G401 (cell line): ENCODE measurements around the gene MCL1. TPM values are rescaled to one million over a fixed set of nuclear protein-coding genes. Genes with fewer than 3 reads are reported as not detected.
A peak's percentile ranks its signal among the peaks of the same experiment; 100 is the strongest.
"Not testable (repeated sequence)": the region's sequence is repeated elsewhere in the genome, so short reads cannot be mapped to it uniquely, and the experiment has no call there.

Experiments
- DNase-seq: peaks from one replicate; pipeline ENCODE4 v3.0.0-alpha.2; 2015; ENCODE audit warnings: low spot score
- in situ Hi-C: cut with HindIII; loops from 2 replicates; pipeline ENCODE4 v1.10.0; 2016; ENCODE audit warnings: low sequenced_read_pairs, mixed read lengths
- total RNA-seq: library from RNA; depleted of rRNA; stranded (reverse); fragments of >200 nt; shearing (Covaris generic); gene quantifications from 2 replicates; pipeline ENCODE4 v1.2.3, GENCODE V29; 2014

The MCL1 gene
- total RNA-seq, 1 experiment from 2014 or later = 129 TPM

GRCh38 chr1:150604226-150604588 lies 24.8 kb upstream of the MCL1 start:
- in situ Hi-C loops = no loop called here
- DNase-seq = no peak

GRCh38 chr1:150603711-150604110 lies 24.3 kb upstream of the MCL1 start:
- DNase-seq = no peak
- in situ Hi-C loops = no loop called here

GRCh38 chr1:150602372-150602771 lies 23.0 kb upstream of the MCL1 start:
- DNase-seq, in situ Hi-C loops: not testable (repeated sequence)

- in situ Hi-C loops = no loop called here
- no peak for DNase-seq
These were observed 22.1 kb upstream of the MCL1 start for GRCh38 chr1:150601540-150601939.

DNA sequence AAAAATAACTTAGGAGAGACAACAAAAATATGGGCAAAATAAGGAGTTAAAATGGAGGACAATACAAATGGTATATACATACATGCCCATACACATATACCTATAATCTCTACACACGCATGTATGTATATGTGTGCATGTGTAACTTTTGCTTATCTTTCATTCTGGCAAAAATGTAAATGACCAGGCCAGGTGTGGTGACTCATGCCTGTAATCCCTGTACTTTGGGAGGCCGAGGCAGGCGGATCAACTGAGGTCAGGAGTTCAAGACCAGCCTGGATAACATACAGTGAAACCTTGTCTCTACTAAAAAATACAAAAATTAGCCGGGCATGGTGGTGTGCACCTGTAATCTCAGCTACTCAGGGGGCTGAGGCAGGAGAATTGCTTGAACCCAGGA lies 18.9 kb upstream of the MCL1 start:
- in situ Hi-C loops, DNase-seq: not testable (repeated sequence)

DNA sequence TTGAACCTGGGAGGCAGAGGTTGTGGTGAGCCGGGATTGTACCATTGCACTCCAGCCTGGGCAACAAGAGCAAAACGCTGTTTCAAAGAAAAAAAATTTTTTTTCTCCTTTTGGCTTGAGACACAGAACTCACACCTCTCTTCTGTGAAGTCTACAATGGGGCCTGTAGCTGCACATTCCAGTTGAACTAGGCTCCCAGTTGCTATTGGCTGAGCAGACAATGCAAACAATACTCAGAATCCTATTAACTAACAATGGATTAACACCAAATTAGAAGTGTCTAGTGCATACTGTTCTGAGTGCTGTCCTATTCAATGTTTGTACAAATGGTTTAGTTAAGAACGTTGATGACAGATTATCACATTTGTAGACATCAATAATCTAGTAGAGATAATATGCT lies 17.6 kb upstream of the MCL1 start:
- in situ Hi-C loops = no loop called here
- DNase-seq = no peak

DNA sequence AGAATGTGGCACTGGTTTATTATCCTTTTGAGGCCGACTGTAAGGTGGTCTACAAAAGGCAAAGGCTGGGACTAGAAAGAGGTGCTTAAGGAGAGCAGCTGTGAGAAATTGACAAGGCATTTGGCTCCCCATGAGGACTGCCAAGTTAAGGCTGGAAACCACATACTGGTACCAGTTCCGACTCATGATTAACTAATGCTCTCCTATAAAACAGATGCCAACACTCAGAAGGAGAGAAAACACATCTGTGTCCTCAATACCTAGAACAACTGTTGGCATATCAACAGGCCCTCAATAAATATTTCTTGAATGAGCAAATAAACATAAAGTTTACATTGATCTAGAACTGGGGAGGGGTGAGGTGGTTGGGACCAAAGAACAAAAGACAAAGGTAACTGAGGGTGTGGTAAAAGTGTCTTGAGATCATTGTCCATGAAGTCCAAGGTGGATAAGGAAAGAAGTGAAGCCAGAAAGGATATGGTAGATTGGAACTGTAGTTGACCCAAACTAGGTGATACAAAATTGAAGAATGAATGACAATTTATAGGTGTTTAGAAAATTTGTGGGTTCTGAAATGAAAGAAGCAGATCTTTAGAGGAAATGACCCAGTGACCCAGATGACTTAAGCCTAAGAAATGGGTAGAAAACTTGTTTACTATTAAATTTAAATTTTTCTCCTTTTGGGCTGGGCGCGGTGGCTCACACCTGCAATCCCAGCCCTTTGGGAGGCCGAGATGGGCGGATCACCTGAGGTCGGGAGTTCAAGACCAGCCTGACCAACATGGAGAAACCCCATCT lies 16.9 kb upstream of the MCL1 start:
- DNase-seq = no peak
- in situ Hi-C loops = no loop called here

- in situ Hi-C loops = no loop called here
- DNase-seq = no peak
These were observed 3.0 kb upstream of the MCL1 start for GRCh38 chr1:150582371-150582770.

GRCh38 chr1:150581962-150582361 lies 2.6 kb upstream of the MCL1 start:
- DNase-seq, in situ Hi-C loops: not testable (repeated sequence)

DNA sequence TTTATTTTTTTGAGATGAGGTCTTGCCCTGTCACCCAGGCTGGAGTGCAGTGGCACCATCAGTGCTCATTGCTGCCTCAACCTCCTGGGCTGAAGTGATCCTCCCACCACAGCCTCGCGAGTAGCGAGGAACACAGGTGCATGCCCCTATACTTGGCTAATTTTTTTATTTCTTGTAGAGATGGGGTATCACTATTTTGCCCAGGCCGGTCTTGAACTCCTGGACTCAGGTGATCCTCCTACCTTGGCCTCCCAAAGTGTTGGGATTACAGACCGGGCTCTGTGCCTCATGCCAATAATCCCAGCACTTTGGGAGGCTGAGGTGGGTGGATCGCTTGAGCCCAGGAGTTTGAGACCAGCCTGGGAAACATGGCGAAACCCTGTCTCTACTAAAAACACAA lies 2.0 kb upstream of the MCL1 start:
- DNase-seq, in situ Hi-C loops: not testable (repeated sequence)

GRCh38 chr1:150580966-150581365 lies 1.6 kb upstream of the MCL1 start:
- DNase-seq, in situ Hi-C loops: not testable (repeated sequence)

DNA sequence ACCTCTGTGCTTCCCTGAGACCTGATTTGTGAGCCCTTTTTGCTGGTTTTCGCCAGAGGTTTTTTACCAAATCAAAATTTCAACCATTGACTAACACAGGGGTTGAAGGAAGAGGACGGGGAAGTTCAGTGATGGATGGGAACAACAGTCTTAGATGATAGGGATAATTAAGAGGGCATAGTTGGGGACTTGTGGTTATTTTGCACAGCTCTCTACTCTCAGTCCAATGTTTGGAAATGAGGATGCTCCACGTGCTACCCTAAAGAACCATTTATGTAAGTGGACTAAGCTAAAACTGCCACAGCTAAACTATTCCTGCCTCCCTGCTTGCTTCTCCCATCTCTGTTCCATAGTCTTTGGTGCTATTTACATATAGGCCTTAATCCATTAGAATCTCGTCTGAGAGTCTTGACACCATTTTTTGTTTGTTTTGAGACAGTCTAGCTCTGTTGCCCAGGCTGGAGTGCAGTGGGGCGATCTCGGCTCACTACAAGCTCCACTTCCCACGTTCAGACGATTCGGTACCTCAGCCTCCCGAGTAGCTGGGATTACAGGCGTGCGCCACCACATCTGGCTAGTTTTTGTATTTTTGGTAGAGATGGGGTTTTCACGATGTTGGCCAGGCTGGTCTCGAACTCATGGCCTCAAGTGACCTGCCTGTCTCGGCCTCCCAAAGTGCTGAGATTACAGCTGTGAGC lies 684 bp upstream of the MCL1 start:
- in situ Hi-C loops = no loop called here

DNA sequence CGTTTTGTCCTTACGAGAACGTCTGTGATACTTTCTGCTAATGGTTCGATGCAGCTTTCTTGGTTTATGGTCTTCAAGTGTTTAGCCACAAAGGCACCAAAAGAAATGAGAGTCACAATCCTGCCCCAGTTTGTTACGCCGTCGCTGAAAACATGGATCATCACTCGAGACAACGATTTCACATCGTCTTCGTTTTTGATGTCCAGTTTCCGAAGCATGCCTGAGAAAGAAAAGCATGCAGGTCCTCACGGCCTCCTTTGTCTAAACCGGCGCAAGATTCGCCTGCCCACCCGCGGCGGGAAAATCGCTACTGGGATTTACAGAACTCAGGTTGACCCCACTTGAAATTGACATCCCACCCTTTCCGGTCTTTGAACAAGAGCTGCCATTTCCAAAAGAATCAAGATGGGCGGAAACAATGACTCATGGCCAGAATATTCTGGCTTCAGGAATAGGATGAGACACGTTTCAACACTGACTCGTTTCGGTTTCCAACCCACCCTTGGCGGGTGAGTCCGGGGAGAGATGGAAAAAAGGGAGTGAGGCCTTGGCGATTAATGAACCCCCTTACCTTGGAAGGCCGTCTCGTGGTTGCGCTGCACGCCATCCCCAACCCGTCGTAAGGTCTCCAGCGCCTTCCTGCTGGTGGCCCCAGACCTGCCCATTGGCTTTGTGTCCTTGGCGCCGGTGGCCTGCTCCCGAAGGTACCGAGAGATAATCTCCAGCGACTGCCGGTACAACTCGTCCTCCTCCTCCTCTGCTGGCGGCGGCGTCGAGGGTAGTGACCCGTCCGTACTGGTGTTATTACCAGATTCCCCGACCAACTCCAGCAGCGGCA lies 919 bp downstream of the MCL1 start:
- peak; percentile 46 for DNase-seq
- in situ Hi-C loops = no loop called here

More for the DNA sequence above, 684 bp upstream of the MCL1 start:
- no peak for DNase-seq

DNA sequence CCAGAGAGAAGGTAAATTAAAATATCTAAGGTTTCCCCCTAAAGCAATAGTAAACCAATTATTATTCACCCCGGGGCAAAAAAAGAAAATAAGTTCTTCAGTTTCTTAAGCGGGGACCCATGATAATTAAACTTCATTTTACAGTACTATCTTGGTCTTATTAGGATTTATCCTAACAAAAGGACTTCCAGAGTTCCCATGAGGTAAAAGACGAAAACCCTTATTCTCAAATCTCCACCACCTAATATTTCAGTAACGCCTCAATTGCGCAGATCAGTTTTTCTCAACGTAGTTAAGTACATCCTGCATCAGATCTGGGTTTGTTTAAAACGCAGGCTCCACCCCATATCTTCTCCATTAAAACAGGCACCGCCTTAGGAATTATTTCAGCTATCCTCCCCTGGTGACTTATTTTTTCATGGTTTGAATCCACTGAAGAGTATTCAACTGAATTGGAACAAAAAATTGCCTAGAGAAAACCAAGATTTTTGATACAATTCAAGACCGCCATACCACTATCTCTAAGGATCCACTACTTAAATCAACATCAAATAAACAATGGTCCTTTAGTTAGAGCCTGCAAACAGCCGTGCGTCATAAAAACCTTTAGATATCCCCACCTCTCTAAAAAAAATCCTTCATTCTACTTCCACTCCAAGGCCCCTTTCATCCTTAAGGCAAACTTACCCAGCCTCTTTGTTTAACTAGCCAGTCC lies 1.7 kb downstream of the MCL1 start:
- in situ Hi-C loops = no loop called here
- peak; percentile 30 for DNase-seq

DNA sequence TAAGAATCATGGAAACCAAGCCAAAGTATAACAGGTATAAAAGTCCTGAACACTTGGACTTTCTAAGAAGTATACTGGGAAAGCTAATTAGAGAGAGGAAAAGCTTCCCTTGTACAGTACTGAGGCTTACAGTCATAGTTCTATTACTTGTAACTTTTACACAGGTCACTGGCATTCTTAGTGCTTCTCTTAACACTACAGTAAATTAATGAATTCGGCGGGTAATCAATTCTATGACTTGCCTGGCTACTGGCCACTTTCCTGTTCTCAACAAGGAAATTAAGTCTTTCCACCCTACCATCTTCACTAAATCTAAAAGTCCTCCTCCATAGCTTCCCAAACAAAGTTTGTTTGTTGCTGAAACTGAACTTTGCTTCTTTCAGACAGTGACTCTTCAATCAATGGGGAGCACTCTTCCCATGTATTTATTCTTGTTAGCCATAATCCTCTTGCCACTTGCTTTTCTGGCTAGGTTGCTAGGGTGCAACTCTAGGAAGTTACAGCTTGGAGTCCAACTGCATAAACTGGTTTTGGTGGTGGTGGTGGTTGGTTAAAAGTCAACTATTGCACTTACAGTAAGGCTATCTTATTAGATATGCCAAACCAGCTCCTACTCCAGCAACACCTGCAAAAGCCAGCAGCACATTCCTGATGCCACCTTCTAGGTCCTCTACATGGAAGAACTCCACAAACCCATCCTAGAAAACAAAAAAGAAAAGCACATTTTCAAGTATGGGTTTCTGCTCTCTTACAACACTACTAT lies 2.4 kb downstream of the MCL1 start:
- no peak for DNase-seq
- in situ Hi-C loops = no loop called here

- DNase-seq = no peak
- in situ Hi-C loops = no loop called here
These were observed 3.1 kb downstream of the MCL1 start for GRCh38 chr1:150576367-150576711.

GRCh38 chr1:150575518-150576366 lies 3.7 kb downstream of the MCL1 start:
- in situ Hi-C loops = no loop called here
- DNase-seq = no peak

DNA sequence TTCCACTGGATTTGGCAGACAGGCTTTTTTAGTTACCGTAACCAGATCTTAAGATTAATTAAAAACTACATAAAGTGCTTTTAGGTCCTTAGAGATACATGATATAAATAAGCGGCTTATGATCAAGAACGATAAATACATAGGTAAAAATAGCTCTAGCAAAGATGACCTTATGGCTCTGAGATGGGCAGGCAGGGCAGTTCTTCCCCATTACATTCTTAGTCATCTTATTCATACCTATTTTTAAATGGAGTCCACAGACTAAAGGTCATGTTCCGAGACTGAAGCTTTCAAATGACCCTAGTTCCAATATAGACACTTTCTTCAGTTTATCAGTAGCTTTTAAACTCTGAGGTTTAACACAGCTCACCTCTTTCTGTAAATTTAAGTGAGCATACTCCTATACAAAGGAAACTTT lies 4.3 kb downstream of the MCL1 start:
- in situ Hi-C loops = no loop called here
- DNase-seq = no peak
